HG02852 (cell line): Measurements from ENCODE around the gene RPS6KA5.
"Not testable (repeated sequence)": the region's sequence is repeated elsewhere in the genome, so short reads cannot be mapped to it uniquely, and the experiment has no call there.

Source experiments
- ATAC-seq: cut with Tn5 transposase; IDR thresholded peaks from one replicate; pipeline ENCODE4 v1.9.1; 2021; ENCODE audit warnings: mild to moderate bottlenecking, moderate library complexity; ENCODE audit not compliant: unreplicated experiment

RPS6KA5 gene

DNA sequence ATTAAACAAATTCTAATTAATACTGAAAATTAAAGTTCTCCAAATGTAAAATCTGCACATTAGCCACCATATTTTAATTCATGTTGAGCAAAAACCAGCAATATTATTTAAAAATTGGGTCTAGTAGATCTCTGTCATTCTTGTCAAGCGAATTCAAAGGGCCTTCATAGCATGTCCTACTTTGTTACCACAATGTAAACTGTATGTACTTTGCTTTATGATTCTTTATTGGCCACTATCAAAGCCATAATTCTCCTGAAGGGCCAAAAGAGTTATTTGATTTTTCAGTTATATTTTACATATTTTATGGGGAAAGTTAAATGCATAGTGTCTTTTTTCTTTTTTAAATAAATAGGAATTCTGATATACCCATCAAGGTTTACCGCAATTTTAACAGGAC lies 117.9 kb downstream of the RPS6KA5 start:
- no peak for ATAC-seq

DNA sequence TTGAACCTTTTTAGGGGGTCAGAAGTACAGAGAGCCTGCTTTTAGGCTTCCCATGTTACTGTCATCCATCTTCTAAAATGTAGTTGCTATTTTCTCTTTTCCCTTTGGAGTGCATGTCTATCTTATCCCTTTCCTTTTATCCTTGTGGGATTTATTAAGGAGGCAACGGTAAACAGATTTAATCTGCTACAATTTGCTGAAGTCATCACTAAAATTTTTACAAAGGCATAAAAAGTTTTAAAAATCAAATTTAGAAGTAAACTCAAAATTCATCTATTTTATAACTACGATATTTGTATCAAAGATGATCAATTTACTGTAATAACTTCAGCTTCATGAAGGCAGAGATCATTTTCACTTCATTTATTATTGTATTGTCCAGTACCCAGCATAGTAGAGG lies 118.7 kb downstream of the RPS6KA5 start:
- no peak for ATAC-seq

GRCh38 chr14:90940318-90940962 lies 120.0 kb downstream of the RPS6KA5 start:
- ATAC-seq: no peak

GRCh38 chr14:90939252-90939795 lies 121.1 kb downstream of the RPS6KA5 start:
- not testable (repeated sequence) for ATAC-seq

DNA sequence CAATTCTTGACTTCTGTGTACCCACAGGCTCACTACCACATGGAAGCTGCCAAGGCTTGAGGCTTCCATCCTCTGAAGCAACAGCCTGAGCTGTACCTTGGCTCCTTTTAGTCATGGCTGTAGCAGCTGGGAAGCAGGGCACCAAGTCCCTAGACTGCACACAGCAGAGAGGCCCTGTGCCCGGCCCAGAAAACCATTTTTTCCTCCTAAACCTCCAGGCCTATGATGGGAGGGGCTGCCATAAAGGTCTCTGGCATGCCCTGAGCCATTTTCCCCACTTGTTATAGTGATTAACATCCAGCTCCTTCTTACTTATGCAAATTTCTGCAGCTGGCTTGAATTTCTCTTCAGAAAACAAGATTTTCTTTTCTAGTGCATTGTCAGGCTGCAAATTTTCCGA lies 121.8 kb downstream of the RPS6KA5 start:
- no peak for ATAC-seq

- no peak for ATAC-seq
These were observed 123.5 kb downstream of the RPS6KA5 start for GRCh38 chr14:90936757-90937440.

DNA sequence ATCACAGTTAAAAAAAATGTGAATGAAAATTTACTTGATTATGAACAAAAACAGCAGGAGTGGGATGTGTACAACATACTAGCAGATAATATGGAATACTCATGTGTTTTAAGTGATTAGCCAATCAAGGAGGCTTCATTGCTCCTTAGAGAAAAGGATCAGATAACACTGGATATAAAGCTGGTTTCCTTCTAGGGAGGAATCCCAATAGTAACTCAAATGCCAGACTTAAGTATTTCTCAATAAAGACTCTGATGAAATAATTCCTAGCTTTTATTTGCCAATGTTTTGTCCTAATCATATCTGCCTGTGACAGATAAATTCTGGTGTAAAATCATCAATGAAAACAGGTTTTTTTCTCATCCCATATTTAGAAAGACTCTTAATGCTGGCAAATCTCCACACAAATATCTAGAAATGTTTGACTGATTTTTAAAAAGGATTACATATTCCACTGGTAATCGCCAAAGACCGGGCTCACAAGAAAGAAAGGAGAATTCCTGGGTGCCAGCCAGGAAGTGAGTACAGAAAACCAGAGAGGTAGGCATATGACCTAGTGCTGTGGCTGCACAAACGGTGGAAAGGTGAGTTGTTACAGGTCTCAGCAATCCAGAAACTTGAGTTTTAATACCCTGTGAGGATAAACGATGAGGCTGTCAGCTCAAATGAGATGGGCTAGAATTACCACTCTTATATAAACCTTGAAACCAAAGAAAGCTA lies 135.7 kb downstream of the RPS6KA5 start:
- no peak for ATAC-seq

DNA sequence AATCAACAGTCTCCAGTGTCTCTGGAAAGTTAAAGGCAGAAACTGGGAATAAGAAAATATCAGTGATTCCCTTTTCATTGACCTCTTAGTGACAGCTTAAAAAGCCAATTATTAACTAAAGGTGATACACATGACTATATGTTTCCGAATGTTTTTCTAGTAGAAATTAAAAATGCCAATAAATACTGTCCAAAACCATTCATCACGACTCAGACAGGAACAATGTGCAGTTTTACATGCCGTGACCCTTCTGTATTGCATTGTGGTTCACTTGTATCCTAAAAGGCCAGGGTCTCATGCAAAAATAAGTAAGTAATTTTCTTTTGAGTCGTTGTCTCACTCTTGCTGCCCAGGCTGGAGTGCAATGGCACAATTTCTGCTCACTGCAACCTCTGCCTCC lies 138.3 kb downstream of the RPS6KA5 start:
- no peak for ATAC-seq

DNA sequence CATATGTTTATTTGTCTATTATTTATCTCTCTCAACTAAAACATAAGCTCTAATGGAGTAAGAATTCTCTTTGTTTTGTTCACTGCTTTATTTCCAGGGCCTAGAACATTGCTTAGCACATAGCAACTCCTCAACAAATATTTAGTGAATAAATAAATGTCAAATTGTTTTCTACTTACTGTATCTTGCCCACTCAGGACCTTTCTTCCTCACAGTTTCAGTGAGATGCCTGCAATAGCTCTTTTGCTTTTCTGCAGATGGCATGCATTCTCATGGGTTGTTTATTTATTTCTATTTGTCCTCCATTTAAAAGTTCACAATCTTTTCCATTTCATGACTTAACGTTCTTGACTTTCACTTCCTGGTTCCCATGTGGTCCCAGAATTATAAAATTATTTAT lies 149.3 kb downstream of the RPS6KA5 start:
- no peak for ATAC-seq

- no peak for ATAC-seq
These were observed 153.3 kb downstream of the RPS6KA5 start for GRCh38 chr14:90907178-90907577.

DNA sequence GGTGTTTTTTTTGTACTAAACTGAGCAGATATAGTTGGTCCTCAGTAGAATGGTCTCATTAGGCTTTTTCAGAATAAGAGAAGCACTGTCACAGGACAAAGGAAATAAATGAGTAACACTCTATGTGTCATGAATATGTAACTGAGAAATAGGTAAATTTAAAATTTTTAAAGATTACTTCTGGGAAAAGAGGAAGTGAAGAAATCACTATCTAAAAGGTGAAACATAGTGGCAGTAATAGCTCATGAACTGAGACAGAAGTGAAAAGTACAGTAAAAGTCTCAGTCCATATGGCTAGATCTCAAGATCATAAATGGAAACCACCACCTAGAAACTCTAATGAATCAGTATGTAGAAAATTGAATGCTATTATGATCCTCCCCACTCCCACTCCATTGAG lies 154.9 kb downstream of the RPS6KA5 start:
- ATAC-seq: peak; percentile 91

- ATAC-seq: no peak
These were observed 157.3 kb downstream of the RPS6KA5 start for GRCh38 chr14:90903101-90903500.

DNA sequence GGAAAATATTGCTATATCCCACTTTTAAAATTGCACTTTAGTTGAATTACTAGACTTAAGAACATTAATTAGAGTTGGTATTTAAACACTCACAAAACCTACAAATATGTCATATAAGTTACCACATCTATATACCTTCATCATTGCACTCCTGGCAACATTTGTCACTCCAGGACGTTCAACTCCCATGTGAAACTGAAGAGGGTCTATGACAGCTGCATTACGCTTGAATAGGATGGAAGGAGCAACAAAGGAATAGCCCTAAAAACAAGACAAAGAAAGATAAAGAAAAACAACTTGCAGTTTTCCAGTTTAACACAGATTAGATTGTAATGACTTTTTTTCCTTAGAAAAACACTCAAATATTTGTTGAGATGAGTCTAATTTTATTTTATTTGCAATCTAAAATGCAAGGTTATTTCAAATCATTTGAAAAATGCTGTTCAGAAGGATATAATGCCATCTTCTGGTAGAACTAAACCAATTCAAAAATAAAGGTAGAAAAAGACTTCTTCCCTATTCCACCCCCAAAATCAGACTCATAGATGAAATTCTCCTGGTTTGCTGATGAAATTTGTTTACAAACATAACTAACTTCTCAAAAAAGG lies 159.9 kb downstream of the RPS6KA5 start:
- no peak for ATAC-seq

- ATAC-seq: no peak
These were observed 163.4 kb downstream of the RPS6KA5 start for GRCh38 chr14:90897022-90897421.

- ATAC-seq: no peak
These were observed 166.2 kb downstream of the RPS6KA5 start for GRCh38 chr14:90894241-90894640.

DNA sequence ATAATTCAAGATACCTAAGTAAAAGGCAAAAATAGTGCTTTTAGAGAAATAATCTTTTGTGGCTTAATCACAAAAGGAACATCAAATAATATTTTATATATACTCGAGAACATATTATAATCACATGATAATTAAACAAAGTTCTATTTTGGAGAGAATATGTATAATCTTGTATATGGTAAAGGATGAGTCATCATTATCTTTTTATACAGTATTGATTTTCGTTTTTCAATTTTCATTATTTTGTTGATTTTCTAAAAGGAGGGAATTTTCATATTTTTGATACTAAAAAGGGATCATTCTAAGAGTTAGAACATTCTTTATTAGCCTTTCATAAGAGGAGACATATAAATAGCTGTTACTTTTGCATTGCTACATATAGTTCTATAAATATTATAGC lies 166.9 kb downstream of the RPS6KA5 start:
- no peak for ATAC-seq

DNA sequence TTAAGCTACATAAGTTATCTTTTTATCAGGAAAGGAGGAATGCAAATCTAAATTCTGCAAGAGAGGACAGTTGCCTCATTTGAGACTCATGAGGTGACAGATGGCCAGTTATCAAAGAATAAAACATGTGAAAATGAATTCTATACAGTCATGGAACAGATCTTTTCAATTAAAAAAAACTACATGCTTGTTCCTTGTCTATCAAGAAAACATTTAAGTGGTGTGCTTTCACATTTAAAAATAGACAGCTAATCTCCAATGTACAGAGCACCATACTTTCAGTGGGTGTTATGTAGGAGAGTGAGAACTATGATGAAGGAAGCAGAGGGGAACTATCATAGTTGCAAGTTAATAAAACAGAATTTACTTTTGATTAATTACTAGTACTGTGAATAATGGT lies 167.5 kb downstream of the RPS6KA5 start:
- no peak for ATAC-seq

DNA sequence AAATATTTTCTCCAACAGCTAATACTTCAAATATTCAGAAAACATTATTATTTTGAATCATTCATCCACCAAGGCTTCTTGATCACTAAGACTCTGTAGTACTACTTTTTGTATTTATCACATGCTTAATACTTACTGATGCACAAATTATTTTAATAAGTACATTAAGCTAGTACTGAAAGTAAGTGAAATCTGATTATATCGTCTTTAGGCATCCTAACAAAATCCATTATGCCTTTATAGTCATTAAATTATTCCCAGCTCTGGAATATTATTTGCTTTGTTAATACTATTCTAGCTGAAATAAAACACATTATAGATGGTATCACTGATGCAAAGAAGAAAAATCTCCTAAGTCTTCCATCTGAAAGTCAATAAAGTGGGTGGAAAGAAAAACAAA lies 169.1 kb downstream of the RPS6KA5 start:
- ATAC-seq: no peak

- ATAC-seq: no peak
These were observed 170.0 kb downstream of the RPS6KA5 start for GRCh38 chr14:90890322-90891020.

DNA sequence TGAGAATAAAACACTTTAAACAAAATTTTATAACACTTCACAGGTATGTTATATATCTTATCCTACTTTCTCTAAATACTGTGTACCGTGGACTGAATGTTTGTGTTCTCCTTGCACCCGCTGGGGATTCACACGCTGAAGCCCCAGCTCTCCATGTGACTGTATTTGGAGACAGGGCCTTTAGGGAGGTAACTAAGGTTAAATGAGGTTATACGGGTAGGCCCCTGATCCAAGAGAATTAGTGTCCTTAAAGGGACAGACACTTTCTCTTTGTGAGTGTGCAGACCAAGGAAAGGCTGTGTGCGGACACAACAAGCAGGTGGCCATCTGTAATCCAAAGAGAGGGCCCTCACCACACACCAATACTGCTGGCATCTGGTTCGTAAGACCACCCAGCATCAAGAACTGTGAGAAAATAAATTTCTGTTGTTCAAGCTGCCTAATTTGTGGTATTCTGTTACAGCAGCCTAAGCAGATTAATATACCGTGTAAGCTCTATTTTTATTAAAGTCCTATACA lies 174.1 kb downstream of the RPS6KA5 start:
- ATAC-seq: no peak

DNA sequence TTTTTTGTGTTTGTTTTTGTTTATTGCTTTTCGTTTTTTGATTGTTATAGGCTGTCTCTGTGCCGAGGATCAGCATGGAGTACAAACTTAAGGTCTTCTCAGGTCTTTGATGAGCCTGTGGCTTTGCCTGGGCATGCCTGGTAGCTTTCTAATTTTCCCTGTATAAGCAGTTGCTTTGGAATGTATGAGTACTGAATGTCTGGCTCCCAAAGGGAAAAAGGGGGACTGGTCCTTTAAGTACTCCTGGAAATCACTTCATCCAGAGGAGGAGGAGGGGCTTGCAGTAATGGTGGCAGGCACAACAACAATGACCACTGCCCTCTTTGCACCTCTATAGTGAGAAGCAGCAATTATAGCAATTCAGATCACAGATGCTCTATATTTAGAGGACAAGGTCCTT lies 176.7 kb downstream of the RPS6KA5 start:
- ATAC-seq: no peak
